Loucy (cell line): Measurements from ENCODE around the gene ZSCAN25.

Experiments
- H2AFZ ChIP-seq: fragments of 200-600 bp; sonication (generic); 2 replicates; pipeline ENCODE4 v1.6.0; 2016; ENCODE audit warnings: antibody characterized with exemption, mild to moderate bottlenecking, low read length, moderate library complexity
- H3F3A ChIP-seq: fragments of 200-600 bp; 2 replicates; pipeline ENCODE4 v1.6.0; 2016; ENCODE audit warnings: antibody characterized with exemption, low read depth, mild to moderate bottlenecking
- H3K27me3 ChIP-seq: fragments of 200-600 bp; sonication (generic); 2 replicates; pipeline ENCODE4 v1.6.1; 2014; ENCODE audit warnings: low read length, mild to moderate bottlenecking; ENCODE audit not compliant: insufficient read depth, poor library complexity, severe bottlenecking
- H3K36me3 ChIP-seq: fragments of 200-600 bp; sonication (generic); 2 replicates; pipeline ENCODE4 v1.6.1; 2016; ENCODE audit warnings: low read length; ENCODE audit not compliant: insufficient read depth
- H3K4me1 ChIP-seq: fragments of 200-600 bp; sonication (generic); 2 replicates; pipeline ENCODE4 v1.5.1; 2014; ENCODE audit warnings: low read length, mild to moderate bottlenecking; ENCODE audit not compliant: insufficient read depth, poor library complexity, severe bottlenecking
- H3K4me2 ChIP-seq: fragments of 200-600 bp; sonication (generic); 2 replicates; pipeline ENCODE4 v1.6.0; 2014; ENCODE audit warnings: antibody characterized with exemption, low read length, low read depth, mild to moderate bottlenecking; ENCODE audit not compliant: poor library complexity, severe bottlenecking
- H3K4me3 ChIP-seq: fragments of 200-600 bp; sonication (generic); 2 replicates; pipeline ENCODE4 v1.5.1; 2014; ENCODE audit warnings: low read length, mild to moderate bottlenecking, mixed read lengths; ENCODE audit not compliant: poor library complexity, severe bottlenecking
- H3K79me2 ChIP-seq: fragments of 200-600 bp; sonication (generic); 2 replicates; pipeline ENCODE4 v1.6.1; 2014; ENCODE audit warnings: low read length; ENCODE audit not compliant: insufficient read depth
- H3K9ac ChIP-seq: fragments of 200-600 bp; sonication (generic); 2 replicates; pipeline ENCODE4 v1.6.0; 2014; ENCODE audit warnings: mild to moderate bottlenecking, low read depth, low read length, moderate library complexity; ENCODE audit not compliant: poor library complexity, severe bottlenecking
- H3K9me2 ChIP-seq: fragments of 200-600 bp; sonication (generic); replicated peaks from 2 replicates; pipeline ENCODE4 v1.6.1; 2016; ENCODE audit warnings: low read depth, low read length, mixed read lengths
- H3K9me3 ChIP-seq: fragments of 200-600 bp; sonication (generic); 2 replicates; pipeline ENCODE4 v1.6.1; 2014; ENCODE audit warnings: mild to moderate bottlenecking, antibody characterized with exemption, low read length, low read depth; ENCODE audit not compliant: insufficient read depth
- H4K20me1 ChIP-seq: fragments of 200-600 bp; sonication (generic); 2 replicates; pipeline ENCODE4 v1.6.0; 2014; ENCODE audit warnings: antibody characterized with exemption, low read length, mild to moderate bottlenecking; ENCODE audit not compliant: insufficient read depth, poor library complexity, severe bottlenecking
- CTCF ChIP-seq: fragments of 200-600 bp; sonication (generic); conservative IDR thresholded peaks from 2 replicates; pipeline ENCODE4 v1.5.1; 2014; ENCODE audit warnings: mild to moderate bottlenecking, antibody characterized with exemption, low read length
- EZH2phosphoT487 ChIP-seq: fragments of 200-600 bp; IDR thresholded peaks from 2 replicates; pipeline ENCODE4 v1.6.1; 2018; ENCODE audit warnings: antibody characterized with exemption, mild to moderate bottlenecking, moderate library complexity, borderline replicate concordance

Gene ZSCAN25

GRCh38 chr7:99627513-99627912 is 10.8 kb downstream of the ZSCAN25 start:
- no peaks in the 10 kb centered on the region for H4K20me1 ChIP-seq
- peaks cover 72% of the 10 kb centered on the region; the same call in 1 of the 2 replicates for H3K36me3 ChIP-seq
- H3F3A ChIP-seq = peaks cover 4% of the 10 kb centered on the region; the same call in 1 of the 2 replicates
- H3K27me3 ChIP-seq = no peaks in the 10 kb centered on the region
- no peak overlapping the region for H3K9ac ChIP-seq
- no peak for TF ChIP-seq CTCF
- no peak for TF ChIP-seq EZH2phosphoT487
- no peaks in the 10 kb centered on the region for H3K9me3 ChIP-seq
- peaks cover 43% of the 10 kb centered on the region for H3K79me2 ChIP-seq
- H3K9me2 ChIP-seq = no peaks in the 10 kb centered on the region
- peaks cover 40% of the 10 kb centered on the region for H3K4me1 ChIP-seq
- H3K4me2 ChIP-seq = no peak overlapping the region
- H3K4me3 ChIP-seq = no peak overlapping the region
- no peak overlapping the region for H2AFZ ChIP-seq

- Histone ChIP-seq H4K20me1 (no peaks in the 10 kb centered on the region), H3K36me3 (peaks cover 80% of the 10 kb centered on the region; the same call in 1 of the 2 replicates), H3K27me3 (no peaks in the 10 kb centered on the region), H3K4me3 (no peak overlapping the region), H3K9ac (no peak overlapping the region), H3K9me2 (no peaks in the 10 kb centered on the region), H3K4me1 (peaks cover 28% of the 10 kb centered on the region), H3K79me2 (peaks cover 42% of the 10 kb centered on the region), H3K4me2 (no peak overlapping the region), H3F3A (peaks cover 4% of the 10 kb centered on the region; the same call in 1 of the 2 replicates), H2AFZ (no peak overlapping the region), H3K9me3 (no peaks in the 10 kb centered on the region)
- TF ChIP-seq CTCF = no peak
- no peak for TF ChIP-seq EZH2phosphoT487
These were observed 12.0 kb downstream of the ZSCAN25 start for GRCh38 chr7:99628471-99629465.

GRCh38 chr7:99629643-99630042 is 12.9 kb downstream of the ZSCAN25 start:
- TF ChIP-seq CTCF = no peak
- no peak for TF ChIP-seq EZH2phosphoT487
- H2AFZ ChIP-seq = no peak overlapping the region
- H3K79me2 ChIP-seq = peaks cover 42% of the 10 kb centered on the region
- no peaks in the 10 kb centered on the region for H3K9me2 ChIP-seq
- H3K36me3 ChIP-seq = peaks cover 84% of the 10 kb centered on the region; the same call in 1 of the 2 replicates
- no peak overlapping the region for H3K4me3 ChIP-seq
- no peak overlapping the region for H3K9ac ChIP-seq
- H3F3A ChIP-seq = no peaks in the 10 kb centered on the region
- no peaks in the 10 kb centered on the region for H3K27me3 ChIP-seq
- H3K9me3 ChIP-seq = no peaks in the 10 kb centered on the region
- H3K4me1 ChIP-seq = peaks cover 22% of the 10 kb centered on the region
- no peak overlapping the region for H3K4me2 ChIP-seq
- H4K20me1 ChIP-seq = no peaks in the 10 kb centered on the region
